HEK293 (cell line): Measurements from ENCODE around the gene PLEKHA1.

Source experiments
- CTCF ChIA-PET: fragments of 350-600 bp; formaldehyde crosslinking; extraction: SDS; loops from one replicate; lab custom pipeline; 2021; ENCODE audit warnings: antibody characterized with exemption; lab: Yijun Ruan, JAX
- POLR2A ChIA-PET: fragments of 300-600 bp; formaldehyde crosslinking; extraction: SDS; loops from one replicate; lab custom pipeline; 2020; ENCODE audit warnings: antibody characterized with exemption, inconsistent platforms; lab: Yijun Ruan, JAX
- H3K27ac ChIP-seq: fragments of 200-500 bp; sonication (Bioruptor generic); 2 replicates; pipeline ENCODE4 v1.5.1; 2014; ENCODE audit warnings: low read depth, low read length, control low read depth, inconsistent platforms; ENCODE audit errors: extremely low read depth
- H3K36me3 ChIP-seq, 2 experiments: fragments of 200-500 bp in 1 of 2; sonication (Bioruptor generic) in 1 of 2; 1 replicate in 1 of 2; 2 replicates in 1 of 2; pipeline ENCODE4 v1.5.1; 2014 to 2017; ENCODE audit warnings: inconsistent platforms in 2 of 2, low read length in 2 of 2; ENCODE audit not compliant: control insufficient read depth in 2 of 2, insufficient read depth in 1 of 2
- H3K4me1 ChIP-seq: fragments of 200-500 bp; sonication (Bioruptor generic); 2 replicates; pipeline ENCODE4 v1.5.1; 2014; ENCODE audit warnings: mild to moderate bottlenecking, low read length, inconsistent platforms; ENCODE audit not compliant: control insufficient read depth, insufficient read depth
- H3K4me3 ChIP-seq: 2 replicates; pipeline ENCODE4 v1.5.1; 2011; ENCODE audit warnings: low read depth, mild to moderate bottlenecking, control low read depth, low read length, moderate library complexity
- H3K9me3 ChIP-seq: fragments of 200-500 bp; sonication (Bioruptor generic); 2 replicates; pipeline ENCODE4 v1.5.1; 2014; ENCODE audit warnings: low read depth, low read length, inconsistent platforms; ENCODE audit not compliant: control insufficient read depth, insufficient read depth
- GLI4 ChIP-seq: fragments of 450-650 bp; formaldehyde crosslinking; IDR thresholded peaks from 2 replicates; pipeline ENCODE4 v1.5.1; 2016; ENCODE audit warnings: missing biosample characterization, missing genetic modification characterization
- KLF8 ChIP-seq: fragments of 450-650 bp; formaldehyde crosslinking; IDR thresholded peaks from 2 replicates; pipeline ENCODE4 v1.5.1; 2016; ENCODE audit warnings: missing biosample characterization, missing genetic modification characterization
- KLF9 ChIP-seq: fragments of 450-650 bp; formaldehyde crosslinking; IDR thresholded peaks from 2 replicates; pipeline ENCODE4 v1.5.1; 2016; ENCODE audit warnings: missing biosample characterization, missing genetic modification characterization, low read depth
- OVOL3 ChIP-seq: fragments of 450-650 bp; formaldehyde crosslinking; IDR thresholded peaks from 2 replicates; pipeline ENCODE4 v1.5.1; 2016; ENCODE audit warnings: missing biosample characterization, missing genetic modification characterization
- ZBTB10 ChIP-seq: fragments of 450-650 bp; formaldehyde crosslinking; IDR thresholded peaks from 2 replicates; pipeline ENCODE4 v1.5.1; 2016; ENCODE audit warnings: missing biosample characterization, missing genetic modification characterization
- ZBTB11 ChIP-seq: fragments of 450-650 bp; formaldehyde crosslinking; conservative IDR thresholded peaks from 2 replicates; pipeline ENCODE4 v1.5.1; 2016; ENCODE audit warnings: low read depth, missing biosample characterization, missing genetic modification characterization
- ZBTB17 ChIP-seq: fragments of 450-650 bp; formaldehyde crosslinking; IDR thresholded peaks from 2 replicates; pipeline ENCODE4 v1.5.1; 2016; ENCODE audit warnings: missing biosample characterization, missing genetic modification characterization
- ZBTB7A ChIP-seq: fragments of 450-650 bp; formaldehyde crosslinking; IDR thresholded peaks from 2 replicates; pipeline ENCODE4 v1.5.1; 2016; ENCODE audit warnings: low read depth, missing biosample characterization, missing genetic modification characterization
- ZBTB8A ChIP-seq: fragments of 450-650 bp; formaldehyde crosslinking; IDR thresholded peaks from 2 replicates; pipeline ENCODE4 v1.5.1; 2016; ENCODE audit warnings: missing biosample characterization, missing genetic modification characterization
- ZIC2 ChIP-seq: fragments of 450-650 bp; formaldehyde crosslinking; IDR thresholded peaks from 2 replicates; pipeline ENCODE4 v1.5.1; 2016; ENCODE audit warnings: missing biosample characterization, missing genetic modification characterization
- ZNF184 ChIP-seq: fragments of 450-650 bp; IDR thresholded peaks from 2 replicates; pipeline ENCODE4 v1.5.1; 2018; ENCODE audit warnings: missing biosample characterization, mild to moderate bottlenecking, missing genetic modification characterization
- ZNF292 ChIP-seq: fragments of 450-650 bp; formaldehyde crosslinking; IDR thresholded peaks from 2 replicates; pipeline ENCODE4 v1.5.1; 2016; ENCODE audit warnings: low read depth, missing biosample characterization, missing genetic modification characterization, borderline replicate concordance
- ZNF341 ChIP-seq: fragments of 450-650 bp; formaldehyde crosslinking; IDR thresholded peaks from 2 replicates; pipeline ENCODE4; 2016; ENCODE audit warnings: low read depth, missing biosample characterization, missing genetic modification characterization
- ZNF513 ChIP-seq: fragments of 450-650 bp; IDR thresholded peaks from 2 replicates; pipeline ENCODE4 v1.5.1; 2018; ENCODE audit warnings: missing biosample characterization, missing genetic modification characterization
- ZNF530 ChIP-seq: fragments of 450-650 bp; formaldehyde crosslinking; IDR thresholded peaks from 2 replicates; pipeline ENCODE4 v1.5.1; 2016; ENCODE audit warnings: low read depth, missing biosample characterization, missing genetic modification characterization
- ZNF626 ChIP-seq: fragments of 450-650 bp; sonication (Bioruptor Pico); formaldehyde crosslinking; IDR thresholded peaks from 2 replicates; pipeline ENCODE4 v1.5.1; 2018; ENCODE audit warnings: missing biosample characterization, missing genetic modification characterization, inconsistent platforms
- ZNF639 ChIP-seq: fragments of 450-650 bp; formaldehyde crosslinking; IDR thresholded peaks from 2 replicates; pipeline ENCODE4 v1.5.1; 2016; ENCODE audit warnings: missing biosample characterization, missing genetic modification characterization
- ZNF645 ChIP-seq: fragments of 450-650 bp; formaldehyde crosslinking; IDR thresholded peaks from 2 replicates; pipeline ENCODE4; 2016; ENCODE audit warnings: missing biosample characterization, missing genetic modification characterization
- ZNF660 ChIP-seq: fragments of 450-650 bp; IDR thresholded peaks from 2 replicates; pipeline ENCODE4 v1.5.1; 2018; ENCODE audit warnings: missing biosample characterization, mild to moderate bottlenecking, missing genetic modification characterization
- ZNF677 ChIP-seq: fragments of 450-650 bp; IDR thresholded peaks from 2 replicates; pipeline ENCODE4 v1.5.0; 2018; ENCODE audit warnings: missing biosample characterization, mild to moderate bottlenecking, missing genetic modification characterization, moderate library complexity
- ZSCAN5A ChIP-seq: fragments of 450-650 bp; formaldehyde crosslinking; IDR thresholded peaks from 2 replicates; pipeline ENCODE4 v1.5.1; 2016; ENCODE audit warnings: missing biosample characterization, missing genetic modification characterization

The PLEKHA1 gene

GRCh38 chr10:122446668-122447423, 72.3 kb downstream of the PLEKHA1 start (continued):
- TF ChIP-seq ZSCAN5A (tag by site-specific recombination) (no peak), ZIC2 (tag by site-specific recombination) (peak; percentile 90)

- CTCF ChIA-PET: interaction anchor here (2.1 kb wide), 1 partner anchor 13 kb away, joined by 9 read pairs; no protein-coding TSS in a partner anchor
Observed at GRCh38 chr10:122448600-122448999, 74.1 kb downstream of the PLEKHA1 start.

GRCh38 chr10:122449153-122449552, 74.6 kb downstream of the PLEKHA1 start:
- H3K9me3 ChIP-seq: no peaks in the 10 kb centered on the region
- ChIA-PET POLR2A (no interaction called here), CTCF (interaction anchor here (1.4 kb wide), 1 partner anchor 14 kb away, joined by 5 read pairs; no protein-coding TSS in a partner anchor)
- no peaks in the 10 kb centered on the region for H3K4me1 ChIP-seq
- no peaks in the 10 kb centered on the region for H3K36me3 ChIP-seq
- H3K4me3 ChIP-seq: no peak overlapping the region
- no peak for TF ChIP-seq ZBTB7A (tag by site-specific recombination)
- TF ChIP-seq ZNF184 (tag by site-specific recombination): no peak
- no peak for TF ChIP-seq ZNF677 (tag by site-specific recombination)
- TF ChIP-seq ZNF292 (tag by site-specific recombination): no peak
- TF ChIP-seq ZBTB11 (tag by site-specific recombination): no peak
- TF ChIP-seq ZNF639 (tag by site-specific recombination): no peak
- TF ChIP-seq ZNF660: no peak
- no peak for TF ChIP-seq KLF8 (tag by site-specific recombination)
- TF ChIP-seq ZNF530 (tag by site-specific recombination): no peak
- TF ChIP-seq ZNF626: no peak
- TF ChIP-seq ZBTB8A (tag by site-specific recombination): no peak
- no peak for TF ChIP-seq ZNF645 (tag by site-specific recombination)
- TF ChIP-seq ZNF341 (tag by site-specific recombination): no peak
- no peak for TF ChIP-seq ZNF513
- no peak for TF ChIP-seq ZBTB17
- TF ChIP-seq KLF9: no peak
- TF ChIP-seq OVOL3: no peak
- no peak for TF ChIP-seq ZBTB10 (tag by site-specific recombination)
- no peak overlapping the region for H3K27ac ChIP-seq

More at GRCh38 chr10:122448600-122448999, 74.1 kb downstream of the PLEKHA1 start:
- Histone ChIP-seq H3K4me1 (no peaks in the 10 kb centered on the region), H3K27ac (no peak overlapping the region), H3K4me3 (no peak overlapping the region), H3K9me3 (no peaks in the 10 kb centered on the region), H3K36me3 (no peaks in the 10 kb centered on the region)
- TF ChIP-seq GLI4 (tag by site-specific recombination): no peak
- POLR2A ChIA-PET: no interaction called here
